ENCODE measurements around the gene COPS9.

The COPS9 gene

DNA sequence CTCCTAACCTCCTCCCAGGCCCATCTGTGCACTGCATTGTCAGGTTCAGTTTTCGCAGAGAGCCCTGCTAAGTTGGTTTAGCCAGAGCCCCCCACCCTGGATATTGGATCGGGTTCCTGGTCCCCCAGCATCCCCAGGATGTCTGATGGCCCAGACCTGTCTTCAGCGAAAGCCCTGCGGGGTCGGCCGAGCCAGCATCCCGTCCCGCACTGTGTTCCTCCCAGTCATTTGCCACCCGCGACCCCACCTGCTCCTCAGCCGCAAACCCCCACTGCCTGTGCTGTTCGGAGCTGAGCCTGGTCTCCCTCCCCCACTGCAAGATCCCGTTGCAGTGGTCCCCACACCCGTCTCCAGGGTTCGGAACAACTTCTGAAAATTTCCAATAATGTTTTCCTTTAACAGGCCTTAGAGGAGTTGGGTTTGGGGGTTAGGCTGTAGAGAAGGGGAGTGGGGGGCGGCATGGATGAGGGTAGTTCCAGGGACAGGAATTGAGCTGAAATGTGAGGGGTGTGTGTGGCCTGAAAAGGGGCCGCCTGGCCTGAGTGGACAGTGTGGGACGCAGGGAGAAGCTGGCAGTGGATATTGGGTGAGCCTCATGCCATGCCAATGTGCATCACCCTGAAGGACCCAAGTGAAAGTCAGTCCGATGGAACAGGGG, 1.6 kb upstream of the COPS9 start:
- in situ Hi-C loops (cut with HindIII; ENCODE audit: low sequenced_read_pairs): no loop called here

DNA sequence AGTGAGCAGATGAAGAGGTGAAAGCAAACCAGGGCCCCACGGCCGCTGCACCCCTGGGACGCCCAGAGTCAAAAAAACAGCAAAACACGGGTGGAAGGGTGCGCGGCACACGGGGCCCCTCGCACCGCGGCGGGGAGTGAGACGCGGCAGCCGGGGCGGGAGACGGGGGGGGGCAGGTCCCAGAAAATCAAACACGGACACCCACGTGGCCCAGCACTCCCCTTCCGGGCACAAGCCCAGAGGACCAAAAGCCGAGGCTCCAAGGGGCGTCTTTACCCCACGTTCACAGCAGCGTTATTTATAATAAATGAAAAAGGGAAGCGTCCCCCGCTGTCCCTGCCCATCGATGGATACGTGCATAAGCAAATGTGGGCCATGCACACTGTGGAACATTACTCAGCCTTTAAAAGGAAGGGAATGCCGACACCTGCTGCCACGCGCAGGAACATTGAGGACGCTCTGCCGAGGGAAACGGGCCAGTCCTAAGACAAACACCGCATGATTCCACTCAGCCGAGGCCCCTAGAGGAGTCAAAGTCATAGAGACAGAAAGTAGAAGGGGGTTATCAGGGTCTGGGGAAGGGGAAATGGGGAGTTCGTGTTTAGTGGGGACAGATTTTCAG, 677 bp upstream of the COPS9 start:
- in situ Hi-C loops (cut with HindIII; ENCODE audit: low sequenced_read_pairs): no loop called here

DNA sequence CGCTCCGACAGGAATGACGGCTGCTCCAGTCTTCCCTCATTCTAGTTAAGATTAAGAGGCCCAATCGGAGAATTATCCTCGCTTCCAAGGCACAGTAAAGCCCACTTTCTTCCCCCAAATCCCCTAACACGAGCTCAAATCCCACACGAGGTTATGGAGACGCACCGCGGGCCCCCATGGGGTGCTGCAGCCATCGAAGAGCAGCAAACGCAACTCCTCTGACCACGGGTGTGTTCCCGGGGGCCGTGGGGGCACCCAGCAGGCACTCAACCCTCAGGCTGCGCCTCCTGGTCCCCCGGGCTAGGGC, 446 bp downstream of the COPS9 start:
- in situ Hi-C loops (cut with HindIII; ENCODE audit: low sequenced_read_pairs): no loop called here

DNA sequence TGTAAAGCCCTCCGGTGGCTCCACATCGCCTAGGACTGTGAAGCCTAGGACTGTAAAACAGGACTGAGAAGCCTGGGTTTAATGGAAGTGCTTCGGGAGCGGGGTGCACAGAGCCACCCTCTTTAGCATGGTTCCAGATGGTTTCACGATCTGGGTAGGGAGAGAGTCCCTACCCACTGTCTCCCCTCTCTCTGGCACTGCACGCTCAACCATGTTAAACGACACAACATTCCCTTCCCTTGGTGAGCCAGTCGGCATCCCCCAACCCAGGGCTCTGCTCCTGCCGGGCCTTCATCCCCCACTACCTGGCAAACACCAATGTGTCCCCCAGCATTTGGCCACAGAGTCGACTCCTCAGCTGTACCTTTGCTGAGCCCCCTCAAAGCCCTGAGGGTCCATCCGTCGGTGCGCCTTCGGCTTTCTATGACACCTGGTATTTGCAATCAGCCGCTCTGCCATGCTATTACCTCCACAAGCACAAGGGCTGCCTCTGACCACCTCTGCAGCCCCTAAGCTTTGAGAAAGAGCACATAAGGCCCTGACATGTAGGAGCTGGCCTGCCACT, 1.1 kb downstream of the COPS9 start:
- in situ Hi-C loops (cut with HindIII; ENCODE audit: low sequenced_read_pairs): no loop called here

DNA sequence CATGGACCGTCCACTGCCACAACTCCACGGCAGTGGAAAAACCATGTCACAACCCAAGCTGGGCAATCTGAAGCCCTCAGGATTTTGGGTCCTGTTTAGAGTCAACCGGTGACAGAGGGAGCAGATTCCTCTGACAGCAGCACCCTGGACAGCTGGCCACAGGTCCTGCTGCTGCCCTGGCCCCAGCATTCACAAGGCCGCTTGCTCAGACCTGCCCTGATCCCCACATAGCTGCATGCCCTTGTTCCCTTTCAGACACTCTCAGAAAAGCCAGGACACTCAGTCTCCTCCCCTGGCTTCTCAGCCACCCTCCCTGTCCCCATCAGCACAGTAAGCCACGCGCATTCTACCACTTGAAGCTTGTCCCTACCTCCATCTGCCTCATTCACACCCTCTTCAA, 1.6 kb downstream of the COPS9 start:
- in situ Hi-C loops (cut with HindIII; ENCODE audit: low sequenced_read_pairs): no loop called here

DNA sequence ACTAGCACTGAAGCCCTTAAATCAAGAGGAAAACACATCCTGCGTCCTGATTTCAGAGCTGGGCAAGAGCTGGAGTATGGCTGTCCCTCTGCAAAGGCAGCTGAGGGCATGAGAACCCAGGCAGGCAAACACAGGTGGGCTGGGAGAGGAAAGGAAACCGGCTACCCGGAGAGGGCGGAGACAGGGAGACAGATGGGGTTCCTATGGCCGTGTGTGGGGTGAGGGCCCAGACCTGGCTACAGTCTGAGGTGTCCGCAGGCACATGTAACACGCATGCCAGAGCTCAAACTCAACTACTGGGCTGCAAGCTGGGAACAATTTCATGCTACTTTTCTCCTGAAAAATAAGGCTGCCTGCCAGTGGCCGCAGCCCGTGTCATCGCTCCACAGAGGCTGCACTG, 2.7 kb downstream of the COPS9 start:
- in situ Hi-C loops (cut with HindIII; ENCODE audit: low sequenced_read_pairs): no loop called here

DNA sequence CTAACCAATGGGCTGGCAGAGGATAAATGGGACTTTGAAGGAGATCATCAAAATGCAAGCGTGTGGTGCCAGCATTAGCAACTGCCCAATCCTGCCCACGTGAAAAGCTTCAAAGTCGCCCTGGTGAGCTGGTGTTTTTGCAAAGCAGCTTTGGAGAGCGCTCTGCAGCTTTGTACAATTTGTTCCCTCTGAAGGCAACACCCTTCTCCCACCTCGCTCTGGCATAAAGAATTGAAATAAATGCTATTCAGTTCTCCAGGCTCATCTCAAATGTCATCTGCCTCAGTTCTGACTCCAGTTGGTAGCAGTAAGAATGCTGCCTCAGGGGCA, 3.5 kb downstream of the COPS9 start:
- in situ Hi-C loops (cut with HindIII; ENCODE audit: low sequenced_read_pairs): no loop called here

DNA sequence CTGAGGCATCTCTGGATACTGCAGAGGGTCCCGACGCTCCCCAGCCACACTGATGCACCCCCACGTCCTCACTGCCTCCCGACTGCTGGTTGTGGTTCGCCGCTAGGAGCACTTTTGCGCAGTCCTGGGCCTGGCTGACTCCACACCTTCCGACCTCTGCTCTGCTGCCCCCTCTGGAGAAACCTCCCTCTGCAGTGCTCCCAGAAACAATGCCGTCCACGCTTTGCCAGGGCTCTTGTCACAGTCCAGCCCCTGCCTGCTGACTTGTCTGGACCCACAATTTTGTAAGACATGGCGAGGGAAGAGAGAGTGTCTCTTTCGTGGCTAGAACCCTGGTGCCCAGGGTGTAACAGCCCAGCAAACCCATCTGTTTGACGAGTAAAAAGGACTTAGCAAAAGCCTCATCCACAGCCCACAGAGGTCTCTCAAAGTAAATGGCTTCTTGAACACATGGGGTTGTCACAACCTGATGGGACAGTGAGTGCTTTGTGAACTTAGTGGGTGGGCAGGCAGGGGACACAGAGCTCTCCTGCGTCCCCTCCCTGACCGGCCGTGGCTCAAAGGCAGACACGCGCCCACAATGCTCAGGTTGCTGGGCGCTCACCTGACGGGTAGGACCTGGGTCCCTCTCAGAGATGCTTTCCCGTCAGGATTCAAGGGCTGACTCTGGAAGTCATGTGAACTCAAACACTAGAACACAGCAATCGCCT, 4.0 kb downstream of the COPS9 start:
- in situ Hi-C loops (cut with HindIII; ENCODE audit: low sequenced_read_pairs): no loop called here

DNA sequence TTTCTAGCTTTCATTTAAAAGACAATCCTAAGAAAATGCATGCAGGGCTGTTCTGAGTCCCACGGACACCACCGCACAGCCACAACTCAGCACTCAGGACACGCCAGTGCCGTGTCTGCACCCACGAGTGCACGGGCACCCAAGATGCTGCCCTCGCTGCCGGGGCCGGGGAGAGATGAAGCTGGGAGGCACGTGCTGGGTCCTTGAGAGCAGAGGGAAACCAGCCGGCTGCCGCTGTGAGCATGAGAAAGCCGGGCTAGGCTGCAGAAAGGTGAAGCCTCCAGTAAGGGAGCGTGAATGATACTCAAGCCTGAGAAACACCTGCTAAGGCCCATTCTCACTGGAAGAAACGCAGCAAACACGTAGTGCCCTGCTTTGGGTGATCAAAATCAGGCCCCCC, 4.8 kb downstream of the COPS9 start:
- in situ Hi-C loops (cut with HindIII; ENCODE audit: low sequenced_read_pairs): no loop called here

DNA sequence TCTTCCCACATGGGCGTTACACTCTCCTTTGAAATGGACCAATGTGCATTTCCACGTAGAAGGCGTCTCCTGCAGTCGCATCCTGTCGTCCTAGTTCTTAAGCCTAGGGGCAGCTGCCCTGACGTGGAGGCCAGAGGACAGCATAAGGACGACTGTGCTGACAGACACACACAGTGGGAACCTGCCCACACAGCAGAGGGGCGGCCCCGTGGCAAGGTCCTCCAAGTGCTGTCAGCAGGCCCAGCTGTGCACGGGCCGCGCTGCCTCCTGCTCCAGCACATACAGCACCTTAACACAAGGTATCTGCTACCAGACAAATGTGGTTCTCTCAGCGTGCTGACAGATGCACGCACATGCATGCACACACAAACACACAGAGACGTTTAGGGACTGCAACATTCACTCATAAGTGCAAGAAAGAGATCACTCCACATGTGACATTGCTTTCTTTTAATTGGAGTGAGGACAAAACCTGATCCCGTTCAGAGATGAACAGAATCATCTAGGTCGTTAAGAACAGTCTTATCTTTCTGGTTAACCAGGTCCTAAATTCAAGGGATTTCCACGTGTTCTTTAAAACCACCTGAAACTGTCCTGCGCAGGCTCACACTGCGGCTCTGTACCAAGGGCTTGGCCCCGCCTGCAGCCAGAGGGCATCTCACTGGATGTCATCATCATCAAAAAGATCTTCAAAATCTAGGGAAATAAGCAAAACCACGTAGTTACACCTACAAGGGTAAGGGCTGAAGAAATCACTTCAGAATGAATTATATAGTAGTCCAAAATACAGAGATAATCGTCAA, 5.5 kb downstream of the COPS9 start:
- in situ Hi-C loops (cut with HindIII; ENCODE audit: low sequenced_read_pairs): no loop called here

DNA sequence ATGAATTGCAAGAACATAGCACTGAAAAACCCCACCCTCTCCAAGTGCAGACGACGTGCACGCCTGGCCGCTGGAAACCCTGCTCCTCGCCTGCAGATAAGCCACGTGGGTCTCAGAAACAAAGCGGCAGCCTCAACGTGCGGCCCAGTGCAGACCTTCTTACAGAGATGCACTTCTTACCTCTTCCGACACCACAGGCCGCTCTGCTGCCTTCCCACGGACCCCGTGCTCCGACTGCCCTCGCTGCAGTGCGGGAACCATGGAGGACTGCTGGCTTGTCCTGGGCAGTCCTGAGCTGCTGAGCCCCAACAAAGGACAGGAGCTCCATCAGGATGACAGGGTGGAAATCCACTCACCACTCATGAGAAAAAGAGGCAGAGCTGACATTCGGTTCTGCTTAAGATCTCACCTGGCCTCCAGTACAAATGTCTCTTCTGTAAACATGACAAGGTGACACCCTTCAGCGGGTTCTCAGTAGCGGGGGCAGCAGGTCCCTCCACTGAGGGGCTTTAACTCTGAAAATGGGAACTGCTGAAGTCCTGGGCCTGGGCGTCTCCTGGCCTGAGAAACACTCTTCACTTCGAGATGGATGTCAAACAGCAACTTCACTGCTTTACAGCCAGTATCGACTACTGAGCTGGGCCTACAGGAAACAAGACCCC, 6.2 kb downstream of the COPS9 start:
- in situ Hi-C loops (cut with HindIII; ENCODE audit: low sequenced_read_pairs): no loop called here

DNA sequence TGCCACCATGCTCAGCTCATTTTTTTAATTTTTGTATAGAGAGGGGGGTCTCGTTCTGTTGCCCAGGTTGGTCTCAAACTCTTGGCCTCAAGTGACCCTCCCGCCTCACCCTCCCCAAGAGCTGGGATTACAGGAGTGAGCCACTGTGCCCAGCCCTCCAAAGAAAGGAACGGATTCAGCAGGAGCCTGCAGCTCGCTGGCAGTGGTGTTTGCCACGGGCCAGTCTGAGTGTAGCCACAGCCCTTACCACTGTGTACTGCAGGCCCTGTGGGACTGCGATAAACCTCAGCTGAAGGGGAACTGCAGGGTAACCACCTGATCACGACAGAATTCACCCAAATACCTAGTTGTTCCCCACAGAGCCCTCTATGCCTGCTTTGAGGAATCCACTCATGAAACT, 6.8 kb downstream of the COPS9 start:
- in situ Hi-C loops (cut with HindIII; ENCODE audit: low sequenced_read_pairs): no loop called here

DNA sequence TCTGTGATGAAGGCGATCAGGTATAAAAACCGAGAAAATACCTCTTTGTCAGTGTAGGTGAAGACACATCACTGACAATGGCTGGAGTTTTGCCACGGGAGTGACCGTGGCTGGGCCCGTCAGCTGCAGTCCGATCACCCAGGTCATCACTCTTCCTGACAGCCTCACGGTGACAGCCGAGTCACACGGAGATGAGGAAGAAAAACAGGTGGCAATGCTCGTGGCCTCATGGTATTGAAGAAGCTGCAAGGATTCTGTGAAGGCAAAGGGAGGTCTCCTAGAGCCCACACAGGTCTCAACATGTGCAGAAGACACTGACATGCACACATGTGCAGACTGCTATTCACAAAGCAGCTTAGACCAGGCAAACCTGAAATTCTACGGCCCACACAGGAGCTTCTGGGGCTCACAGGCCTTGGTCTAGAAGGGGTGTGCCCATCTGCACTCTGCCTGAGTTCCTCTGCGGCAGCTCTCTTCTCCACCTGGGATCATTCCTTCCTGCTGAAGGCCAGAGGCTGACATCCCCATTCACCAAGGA, 7.4 kb downstream of the COPS9 start:
- in situ Hi-C loops (cut with HindIII; ENCODE audit: low sequenced_read_pairs): no loop called here

DNA sequence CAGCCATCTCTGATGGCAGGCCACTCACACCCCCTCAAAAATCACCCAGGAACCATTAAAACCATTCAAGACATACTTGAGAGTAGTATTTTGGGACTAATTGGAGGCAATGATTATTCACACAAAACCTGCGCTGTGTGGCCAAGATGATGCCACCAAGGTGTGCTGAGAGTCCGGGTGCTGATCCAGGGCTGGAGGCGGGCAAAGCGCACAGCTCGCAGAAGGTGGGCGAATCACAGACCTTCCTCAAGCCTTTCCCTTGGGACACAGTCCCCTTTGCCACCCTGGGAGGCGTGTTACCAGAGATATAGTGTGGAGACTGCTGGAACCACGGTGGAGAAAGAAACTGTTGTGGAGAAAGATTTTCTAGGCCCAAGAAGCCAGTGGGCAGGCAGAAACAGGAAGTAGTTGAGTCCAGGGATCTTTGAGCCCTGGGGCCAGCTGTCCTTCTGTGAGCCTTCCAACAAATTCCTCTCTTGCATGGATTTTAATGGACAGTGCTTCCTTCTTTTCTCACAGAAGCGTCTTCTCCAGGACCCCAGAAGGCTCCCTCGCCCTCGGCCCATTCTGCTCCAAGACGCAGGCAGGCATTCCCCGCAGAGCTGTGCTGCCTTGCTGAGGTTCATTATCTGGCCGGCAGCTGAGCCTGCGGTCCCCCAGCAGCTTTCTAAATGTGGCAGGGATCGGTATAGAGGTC, 8.0 kb downstream of the COPS9 start:
- in situ Hi-C loops (cut with HindIII; ENCODE audit: low sequenced_read_pairs): no loop called here

DNA sequence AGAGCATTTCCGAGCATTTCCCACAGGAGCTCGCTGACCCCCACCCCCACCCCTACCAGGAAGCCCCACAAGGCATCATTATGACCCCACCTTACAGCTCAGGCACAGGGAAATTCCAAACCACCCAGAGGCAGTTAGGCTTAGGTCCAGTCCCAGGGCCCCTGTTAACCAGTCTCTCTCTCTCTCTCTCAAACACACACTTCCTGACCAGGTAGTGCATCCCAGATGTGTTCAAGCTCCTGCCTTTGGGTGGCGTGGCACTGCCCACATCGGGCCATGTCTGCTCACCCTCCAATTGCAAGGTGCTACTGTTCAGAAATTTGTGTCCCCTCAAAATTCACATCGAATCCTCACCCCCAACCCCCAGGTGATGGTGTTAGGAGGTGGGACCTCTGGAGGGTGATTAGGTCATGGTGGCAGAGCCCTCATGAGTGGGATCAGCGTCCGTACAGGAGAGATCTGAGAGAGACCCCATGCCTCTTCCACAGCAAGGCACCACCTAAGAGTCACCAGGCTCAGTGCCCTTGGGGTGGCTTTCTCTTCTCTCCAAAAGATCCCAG, 8.8 kb downstream of the COPS9 start:
- in situ Hi-C loops (cut with HindIII; ENCODE audit: low sequenced_read_pairs): no loop called here

DNA sequence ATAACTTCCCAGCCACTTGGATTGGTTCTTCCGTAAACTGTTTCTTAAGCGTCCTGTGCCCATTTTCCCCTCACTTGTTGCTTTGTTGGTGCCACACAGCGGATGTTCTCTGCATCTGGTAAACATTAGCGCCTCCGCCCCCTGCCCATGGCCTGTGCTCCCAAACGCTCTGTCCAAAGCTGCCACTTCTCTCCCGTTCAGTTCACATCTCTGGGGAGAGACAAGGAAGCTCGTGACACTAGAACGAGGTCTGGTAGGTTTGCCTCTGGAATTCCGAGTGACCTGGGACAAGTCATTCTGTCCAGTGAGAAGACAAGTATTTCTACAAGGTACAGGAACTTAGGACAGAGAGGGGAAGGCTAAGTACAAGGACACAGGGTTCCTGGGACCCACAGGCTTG, 9.4 kb downstream of the COPS9 start:
- in situ Hi-C loops (cut with HindIII; ENCODE audit: low sequenced_read_pairs): no loop called here

DNA sequence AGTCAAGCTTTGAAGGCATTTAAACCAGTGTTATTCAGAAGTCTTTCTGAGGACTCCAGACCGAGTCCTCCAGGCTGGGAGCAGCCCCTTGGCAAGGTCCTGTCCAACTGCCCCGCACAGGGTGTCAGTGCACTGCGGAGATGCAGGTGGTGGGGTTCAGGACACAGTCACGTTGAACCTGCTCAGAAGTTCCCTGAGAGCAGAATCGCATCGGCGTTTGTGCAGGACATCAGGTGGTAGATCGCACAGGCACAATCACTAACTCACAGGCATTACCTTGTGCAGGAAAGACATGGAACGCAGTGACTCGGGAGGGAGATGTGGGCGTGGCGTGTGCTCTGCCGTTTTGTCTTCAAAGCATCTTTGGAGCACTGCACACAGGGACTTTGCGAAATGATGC, 10.4 kb downstream of the COPS9 start:
- in situ Hi-C loops (cut with HindIII; ENCODE audit: low sequenced_read_pairs): no loop called here

DNA sequence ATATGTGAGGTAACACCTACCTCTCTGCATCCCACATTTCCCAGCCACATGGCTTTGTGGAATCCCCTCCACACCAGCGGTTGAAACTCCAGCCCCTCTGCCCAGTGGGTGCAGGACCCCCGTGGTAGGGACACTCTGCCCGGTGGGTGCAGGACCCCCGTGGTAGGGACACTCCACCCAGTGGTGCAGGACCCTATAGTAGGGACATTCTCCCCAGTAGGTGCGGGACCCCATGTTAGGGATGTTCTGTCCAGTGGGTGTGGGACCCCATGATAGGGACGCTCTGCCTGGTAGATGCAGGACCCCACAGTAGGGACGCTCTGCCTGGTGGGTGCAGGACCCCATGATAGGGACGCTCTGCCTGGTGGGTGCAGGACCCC, 11.5 kb downstream of the COPS9 start:
- in situ Hi-C loops (cut with HindIII; ENCODE audit: low sequenced_read_pairs): no loop called here

DNA sequence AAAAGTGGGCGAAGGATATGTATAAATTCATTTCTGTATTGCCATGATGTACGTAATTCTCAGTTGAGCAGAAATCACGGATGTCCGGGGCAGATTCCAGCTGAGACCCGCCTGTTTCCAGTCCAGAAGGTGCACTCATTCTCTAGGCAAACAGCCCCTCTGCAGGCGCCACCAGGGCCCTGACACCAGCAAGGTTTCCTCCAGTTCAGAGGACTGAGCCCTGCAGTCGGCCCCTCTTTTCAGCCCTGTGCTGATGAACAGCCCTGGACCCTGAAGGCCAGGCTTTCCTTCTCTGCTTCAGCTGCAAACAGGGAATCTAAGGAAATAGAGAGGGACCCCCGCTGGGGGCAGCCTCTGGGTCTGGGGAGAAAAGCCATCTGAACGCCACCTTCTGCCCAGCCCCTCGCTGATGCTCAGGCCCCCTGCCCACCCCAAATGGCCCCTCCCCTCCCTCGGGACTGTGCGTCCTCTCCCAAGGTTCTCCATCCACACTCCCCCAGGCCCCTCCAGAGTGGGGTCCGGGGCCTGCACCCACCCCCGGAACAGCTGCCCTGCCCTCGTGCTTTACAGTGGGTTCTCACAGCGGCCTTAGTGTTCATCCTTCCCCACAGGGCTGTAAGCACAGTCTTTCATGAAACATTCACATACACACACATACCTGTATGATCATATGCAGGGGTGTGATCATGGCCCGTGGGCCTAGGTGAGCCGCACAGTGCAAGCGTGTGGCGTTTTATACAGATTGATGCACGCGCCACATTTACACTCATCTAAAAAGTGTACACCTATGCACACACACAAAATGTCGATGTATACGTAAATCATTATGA, 12.1 kb downstream of the COPS9 start:
- in situ Hi-C loops (cut with HindIII; ENCODE audit: low sequenced_read_pairs): no loop called here

All from DLD1 (cell line).